ENCODE data around the gene MKI67. TPM values are rescaled to one million over a fixed set of nuclear protein-coding genes. Genes with fewer than 3 reads are reported as not detected.

The MKI67 gene
- total RNA-seq, 4 donors from 2014 or later = 2.4 to 9.1 (median 4.2) TPM

- DNase-seq (ENCODE audit: low spot score in 2 of 2) = no peak
- no peak for TF ChIP-seq CTCF (IDR thresholded peaks at IDR 0.05)
- no peak for TF ChIP-seq POLR2A (IDR thresholded peaks at IDR 0.05)
- H3K4me3 ChIP-seq (ENCODE audit: low read depth, poor library complexity, severe bottlenecking) = no peak overlapping the region
- intact Hi-C loops (cut with DNase I; ENCODE audit: low total_unique reads) = no loop called here
- WGBS, 2 donors = 98% methylated on average over 3 of the region's 3 CpGs
Measured at GRCh38 chr10:128110339-128110738, 15.9 kb downstream of the MKI67 start.

GRCh38 chr10:128109707-128110106 is 16.5 kb downstream of the MKI67 start:
- intact Hi-C loops (cut with DNase I; ENCODE audit: low total_unique reads) = no loop called here
- DNase-seq (ENCODE audit: low spot score in 2 of 2) = no peak
- no peak overlapping the region for H3K4me3 ChIP-seq (ENCODE audit: low read depth, poor library complexity, severe bottlenecking)
- WGBS, 2 donors = 94% methylated on average over 4 of the region's 4 CpGs
- no peak for TF ChIP-seq POLR2A (IDR thresholded peaks at IDR 0.05)
- TF ChIP-seq CTCF (IDR thresholded peaks at IDR 0.05) = no peak

GRCh38 chr10:128105383-128105782 is 20.8 kb downstream of the MKI67 start:
- DNase-seq (ENCODE audit: low spot score in 2 of 2) = no peak
- 97 to 99% methylated on average over 4 of the region's 4 CpGs for WGBS, 2 donors
- intact Hi-C loops (cut with DNase I; ENCODE audit: low total_unique reads) = no loop called here

GRCh38 chr10:128103229-128103714 is 23.0 kb downstream of the MKI67 start:
- WGBS, 2 donors = 88 to 94% methylated on average over 8 of the region's 8 CpGs
- H3K4me3 ChIP-seq (ENCODE audit: low read depth, poor library complexity, severe bottlenecking) = no peak overlapping the region
- TF ChIP-seq CTCF (IDR thresholded peaks at IDR 0.05) = no peak
- TF ChIP-seq POLR2A (IDR thresholded peaks at IDR 0.05) = no peak
- intact Hi-C loops (cut with DNase I; ENCODE audit: low total_unique reads) = no loop called here
- peak in 1 of 2 donors; percentile 78 for DNase-seq (ENCODE audit: low spot score in 2 of 2)

More at GRCh38 chr10:128105383-128105782, 20.8 kb downstream of the MKI67 start:
- TF ChIP-seq POLR2A (IDR thresholded peaks at IDR 0.05) (no peak), CTCF (IDR thresholded peaks at IDR 0.05) (no peak)
- H3K4me3 ChIP-seq (ENCODE audit: low read depth, poor library complexity, severe bottlenecking) = no peak overlapping the region

- WGBS, 2 donors = 83 to 89% methylated on average over 19 of the region's 19 CpGs
- TF ChIP-seq CTCF (IDR thresholded peaks at IDR 0.05) (no peak), POLR2A (IDR thresholded peaks at IDR 0.05) (no peak)
- peak in 1 of 2 donors; percentile 75 for DNase-seq (ENCODE audit: low spot score in 2 of 2)
- H3K4me3 ChIP-seq (ENCODE audit: low read depth, poor library complexity, severe bottlenecking) = no peak overlapping the region
- intact Hi-C loops (cut with DNase I; ENCODE audit: low total_unique reads) = no loop called here
Measured at GRCh38 chr10:128102480-128103228, 23.6 kb downstream of the MKI67 start.

All from lower leg skin (tissue), 4 donors.